Mucosa of stomach (tissue), 1 donor: ENCODE results near the gene B3GNT3.
A peak's percentile ranks its signal among the peaks of the same experiment; 100 is the strongest.

ENCODE experiments used
- H3K27me3 ChIP-seq: one replicate; pipeline ENCODE4 v1.7.0; 2013; ENCODE audit warnings: mild to moderate bottlenecking, low read length; ENCODE audit not compliant: control insufficient read depth, insufficient read depth
- H3K36me3 ChIP-seq: one replicate; pipeline ENCODE4 v1.7.0; 2013; ENCODE audit warnings: low read length; ENCODE audit not compliant: control insufficient read depth, insufficient read depth
- H3K4me1 ChIP-seq: one replicate; pipeline ENCODE4 v1.7.0; 2013; ENCODE audit warnings: mild to moderate bottlenecking, low read length; ENCODE audit not compliant: control insufficient read depth, insufficient read depth
- H3K4me3 ChIP-seq: one replicate; pipeline ENCODE4 v1.7.0; 2013; ENCODE audit warnings: low read length
- H3K9ac ChIP-seq: one replicate; pipeline ENCODE4 v1.7.0; 2013; ENCODE audit warnings: mild to moderate bottlenecking, low read length, moderate library complexity
- H3K9me3 ChIP-seq: one replicate; pipeline ENCODE4 v1.7.0; 2013; ENCODE audit warnings: mild to moderate bottlenecking, low read length, moderate library complexity; ENCODE audit not compliant: control insufficient read depth
- donor health status: Pancreatic carcinoma.

Gene B3GNT3

DNA sequence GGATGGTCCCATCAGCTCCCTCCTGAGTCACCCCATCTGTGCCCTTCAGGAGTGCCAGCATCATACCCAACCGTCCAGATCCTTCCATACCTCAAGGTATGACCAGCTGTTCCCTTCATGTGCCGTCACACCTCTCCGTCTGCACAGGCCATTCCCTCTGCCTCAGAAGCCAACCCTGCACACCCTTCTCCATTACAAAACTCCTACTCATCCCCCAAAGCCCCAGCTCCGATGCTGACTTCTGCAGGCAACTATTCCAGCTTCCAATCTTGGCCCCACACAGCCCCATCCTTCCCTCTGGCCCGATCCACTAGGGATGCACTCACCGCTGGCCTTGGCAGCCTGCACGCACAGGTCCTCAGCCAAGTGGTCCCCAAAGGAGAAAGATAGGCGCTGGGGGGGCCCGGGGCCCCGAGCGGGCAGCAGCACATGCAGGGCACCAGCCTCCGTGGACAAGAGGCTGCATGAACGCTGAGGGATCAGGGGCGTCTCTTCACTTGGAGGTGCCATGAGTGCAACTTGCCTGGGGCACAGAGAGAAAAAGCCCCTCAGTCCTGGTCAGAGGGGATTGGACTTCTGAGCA is 49.1 kb downstream of the B3GNT3 start:
- peaks cover 22% of the 10 kb centered on the region for H3K27me3 ChIP-seq
- H3K4me1 ChIP-seq: peaks cover 16% of the 10 kb centered on the region
- H3K36me3 ChIP-seq: no peaks in the 10 kb centered on the region
- H3K9me3 ChIP-seq: no peaks in the 10 kb centered on the region
- no peak overlapping the region for H3K4me3 ChIP-seq
- H3K9ac ChIP-seq: no peak overlapping the region

DNA sequence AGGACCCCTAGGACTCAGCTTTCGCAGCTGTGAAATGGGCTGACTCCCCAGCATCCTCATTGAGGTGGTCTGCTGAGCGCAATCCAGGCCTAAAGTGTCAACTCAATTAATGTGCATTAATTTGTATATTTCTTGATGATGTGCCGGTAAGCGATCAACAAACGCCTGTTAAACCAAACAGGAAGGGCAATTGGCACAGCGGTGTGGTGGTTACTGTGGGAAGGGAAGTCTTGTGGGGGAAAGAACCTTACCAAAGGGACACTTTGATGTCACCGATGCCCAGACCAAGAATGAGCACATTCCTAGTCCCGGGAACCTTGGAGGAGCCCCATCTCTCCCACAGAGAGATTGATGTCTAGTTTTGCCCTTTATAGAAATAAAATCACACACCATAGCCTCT is 51.2 kb downstream of the B3GNT3 start:
- peaks cover 19% of the 10 kb centered on the region for H3K27me3 ChIP-seq
- no peaks in the 10 kb centered on the region for H3K9me3 ChIP-seq
- peaks cover 14% of the 10 kb centered on the region for H3K4me1 ChIP-seq
- no peak overlapping the region for H3K9ac ChIP-seq
- no peak overlapping the region for H3K4me3 ChIP-seq
- H3K36me3 ChIP-seq: no peaks in the 10 kb centered on the region

DNA sequence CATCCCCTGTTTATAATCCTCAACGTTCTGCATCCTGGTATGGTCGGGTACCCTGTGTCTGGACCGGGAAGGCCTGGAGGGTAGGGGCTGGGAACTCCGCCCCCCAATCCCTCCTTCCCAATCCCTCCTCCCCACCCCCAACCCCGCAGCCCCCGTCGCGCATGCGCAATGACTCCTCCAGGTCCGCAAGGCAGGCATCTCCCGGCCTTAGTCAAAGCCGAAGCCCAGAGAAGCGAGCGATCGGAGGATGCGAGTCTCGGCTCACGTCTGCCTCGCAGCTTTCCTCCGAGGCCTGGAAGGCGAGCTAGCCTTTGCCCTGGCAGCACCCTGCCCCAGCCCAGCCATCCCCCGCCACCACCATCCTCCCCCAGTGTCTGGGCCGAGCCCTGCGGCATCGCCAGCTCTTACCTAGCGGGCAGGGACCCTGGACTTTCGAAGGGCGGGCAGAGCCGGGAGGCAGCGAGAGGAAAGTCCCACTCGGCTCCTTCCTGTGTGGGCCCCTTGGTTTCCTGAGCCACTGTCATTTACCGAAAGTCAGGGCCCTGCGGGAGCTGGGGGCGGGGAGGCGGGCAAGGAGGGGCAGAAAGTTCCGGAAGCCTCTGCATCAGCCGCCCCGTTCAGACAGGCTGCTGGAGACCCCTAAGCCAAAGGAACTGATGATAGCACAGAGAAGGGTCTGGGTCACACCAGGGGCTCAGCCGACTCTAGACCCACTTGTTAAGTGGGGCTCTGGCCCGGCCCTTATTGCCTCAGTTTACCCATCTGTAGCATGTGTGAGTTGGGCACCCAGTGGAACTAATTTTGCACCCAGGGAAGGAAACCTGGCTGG is 52.8 kb downstream of the B3GNT3 start, which contains the start of gene JAK3:
Gene JAK3 (minus strand): TSS at position 445 of the 829 bp plus-strand sequence. CDS start 3,565 bp downstream, outside the sequence.
- no peaks in the 10 kb centered on the region for H3K36me3 ChIP-seq
- H3K27me3 ChIP-seq: peaks cover 12% of the 10 kb centered on the region
- peak within 1 kb of the TSS; percentile 25 for H3K9ac ChIP-seq
- H3K4me1 ChIP-seq: peaks cover under 1% of the 10 kb centered on the region
- H3K9me3 ChIP-seq: no peaks in the 10 kb centered on the region
- H3K4me3 ChIP-seq: no peak within 1 kb of the TSS

DNA sequence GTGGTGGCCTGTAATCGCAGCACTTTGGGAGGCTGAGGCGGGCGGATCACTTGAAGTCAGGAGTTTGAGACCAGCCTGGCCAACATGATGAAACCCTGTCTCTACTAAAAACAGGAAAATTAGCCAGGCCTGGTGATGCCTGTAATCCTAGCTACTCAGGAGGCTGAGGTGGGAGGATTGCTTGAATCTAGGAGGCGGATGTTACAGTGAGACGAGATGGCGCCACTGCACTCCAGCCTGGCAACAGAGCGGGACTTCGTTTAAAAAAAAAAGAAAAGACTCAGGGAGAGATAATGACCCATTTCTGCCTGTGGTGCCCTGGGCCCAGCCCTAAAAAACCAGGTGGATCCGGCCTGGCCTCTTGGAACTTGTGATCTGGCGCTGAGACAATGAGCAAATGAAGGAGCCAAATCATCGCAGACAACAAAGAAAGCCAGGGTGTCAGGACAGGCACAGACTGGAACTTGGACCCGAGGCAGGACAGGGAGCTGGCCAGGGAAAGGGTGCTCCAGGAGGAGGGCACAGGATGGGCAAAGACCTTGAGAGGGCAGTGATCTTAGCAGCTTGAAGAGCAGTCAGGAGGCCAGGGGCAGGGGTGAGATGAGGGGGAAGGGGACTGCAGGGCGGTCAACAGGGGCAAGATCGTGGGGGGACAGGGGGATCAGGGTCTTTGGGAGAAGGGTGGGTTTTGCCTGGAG is 53.8 kb downstream of the B3GNT3 start:
- Histone ChIP-seq H3K4me3 (no peak overlapping the region), H3K9ac (no peak overlapping the region), H3K27me3 (peaks cover 5% of the 10 kb centered on the region), H3K4me1 (no peaks in the 10 kb centered on the region), H3K36me3 (no peaks in the 10 kb centered on the region), H3K9me3 (no peaks in the 10 kb centered on the region)

DNA sequence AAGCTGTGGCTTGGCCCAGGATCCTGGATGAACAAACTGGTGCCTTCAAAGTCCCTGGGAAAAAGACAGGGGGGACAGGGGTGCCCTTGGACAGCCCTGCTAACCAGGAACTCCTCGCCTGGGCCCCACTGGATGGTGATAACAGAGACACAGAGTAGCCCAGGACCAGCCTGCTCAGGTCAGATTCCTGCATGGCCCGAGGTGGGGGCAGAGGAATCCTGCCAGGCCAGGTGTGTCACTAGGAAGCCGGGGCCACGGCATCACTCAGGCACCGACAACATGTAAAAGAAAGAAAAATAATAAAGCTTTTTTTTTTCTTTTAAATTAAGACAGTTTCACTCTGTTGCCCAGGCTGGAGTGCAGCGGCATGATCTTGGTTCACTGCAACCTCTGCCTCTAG is 59.1 kb downstream of the B3GNT3 start:
- Histone ChIP-seq H3K36me3 (no peaks in the 10 kb centered on the region), H3K27me3 (no peaks in the 10 kb centered on the region), H3K9me3 (no peaks in the 10 kb centered on the region), H3K4me3 (no peak overlapping the region), H3K4me1 (no peaks in the 10 kb centered on the region), H3K9ac (no peak overlapping the region)

- Histone ChIP-seq H3K36me3 (no peaks in the 10 kb centered on the region), H3K9ac (no peak overlapping the region), H3K4me1 (no peaks in the 10 kb centered on the region), H3K9me3 (no peaks in the 10 kb centered on the region), H3K27me3 (no peaks in the 10 kb centered on the region), H3K4me3 (no peak overlapping the region)
These were observed 60.6 kb downstream of the B3GNT3 start for GRCh38 chr19:17855280-17856152.

- Histone ChIP-seq H3K4me1 (peaks cover 42% of the 10 kb centered on the region), H3K9ac (peak within 1 kb of the TSS; percentile 90), H3K36me3 (peaks cover 23% of the 10 kb centered on the region)
These were observed 64.8 kb downstream of the B3GNT3 start, which contains the start of gene RPL18A for GRCh38 chr19:17859533-17860330. Gene RPL18A (plus strand): TSS chr19:17859910. CDS start chr19:17859957, 47 bp downstream.

DNA sequence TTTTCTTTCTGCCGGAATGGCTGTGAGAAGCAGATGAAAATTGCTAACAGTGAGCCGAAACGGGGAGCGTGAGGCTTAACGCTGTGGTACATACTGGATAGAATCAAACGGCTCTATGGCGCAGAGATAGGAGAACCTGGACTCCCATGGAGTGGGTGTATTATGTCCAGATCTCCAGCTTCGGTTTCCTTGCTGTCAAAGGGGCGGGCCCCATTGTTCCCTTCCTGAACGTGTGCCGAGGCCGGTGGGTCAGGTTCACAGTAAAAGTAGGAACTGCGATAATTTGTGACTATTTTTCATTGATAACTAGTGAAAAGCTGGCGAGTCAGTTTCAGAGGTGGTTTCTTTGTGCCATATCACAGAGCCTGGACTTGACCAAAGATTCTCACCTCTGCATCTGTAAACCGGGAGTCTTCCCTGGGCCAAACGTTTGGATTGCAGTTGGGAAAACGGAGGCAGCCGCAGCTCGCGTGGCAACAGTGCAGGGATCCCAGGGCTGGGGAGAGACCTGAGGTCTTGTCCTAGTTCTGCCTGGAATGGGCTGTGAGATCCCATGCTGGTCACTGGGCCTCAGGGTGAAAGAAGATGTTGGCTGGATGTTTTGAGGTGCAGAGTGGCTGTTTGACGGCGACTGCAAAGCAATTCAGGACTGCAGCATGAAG is 65.5 kb downstream of the B3GNT3 start:
- H3K27me3 ChIP-seq: no peaks in the 10 kb centered on the region
- peak overlapping the region; percentile 98 for H3K4me3 ChIP-seq
- H3K36me3 ChIP-seq: peaks cover 23% of the 10 kb centered on the region
- peak overlapping the region; percentile 90 for H3K9ac ChIP-seq
- H3K4me1 ChIP-seq: peaks cover 49% of the 10 kb centered on the region
- no peaks in the 10 kb centered on the region for H3K9me3 ChIP-seq

More at GRCh38 chr19:17859533-17860330, 64.8 kb downstream of the B3GNT3 start, which contains the start of gene RPL18A:
- no peaks in the 10 kb centered on the region for H3K9me3 ChIP-seq
- H3K27me3 ChIP-seq: no peaks in the 10 kb centered on the region
- peak within 1 kb of the TSS; percentile 98 for H3K4me3 ChIP-seq

DNA sequence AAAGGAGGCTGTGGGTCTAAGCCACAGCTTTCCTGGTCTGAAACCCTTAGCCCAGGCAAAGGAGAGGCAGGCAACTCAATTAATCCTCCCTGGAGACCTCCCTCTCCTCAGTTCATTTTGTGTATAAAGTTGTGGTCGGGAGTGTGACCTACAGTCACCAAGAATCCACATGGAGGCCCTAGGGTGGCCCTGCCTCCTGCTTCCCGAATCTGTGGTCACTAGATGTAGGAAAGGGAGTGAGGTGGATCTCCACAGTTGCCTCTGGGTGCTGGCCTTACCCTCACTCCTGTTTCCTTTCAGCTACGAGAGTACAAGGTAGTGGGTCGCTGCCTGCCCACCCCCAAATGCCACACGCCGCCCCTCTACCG is 66.0 kb downstream of the B3GNT3 start:
- peaks cover 23% of the 10 kb centered on the region for H3K36me3 ChIP-seq
- H3K4me1 ChIP-seq: peaks cover 55% of the 10 kb centered on the region
- peak overlapping the region; percentile 90 for H3K9ac ChIP-seq
- H3K9me3 ChIP-seq: no peaks in the 10 kb centered on the region
- H3K4me3 ChIP-seq: peak overlapping the region; percentile 98
- no peaks in the 10 kb centered on the region for H3K27me3 ChIP-seq

DNA sequence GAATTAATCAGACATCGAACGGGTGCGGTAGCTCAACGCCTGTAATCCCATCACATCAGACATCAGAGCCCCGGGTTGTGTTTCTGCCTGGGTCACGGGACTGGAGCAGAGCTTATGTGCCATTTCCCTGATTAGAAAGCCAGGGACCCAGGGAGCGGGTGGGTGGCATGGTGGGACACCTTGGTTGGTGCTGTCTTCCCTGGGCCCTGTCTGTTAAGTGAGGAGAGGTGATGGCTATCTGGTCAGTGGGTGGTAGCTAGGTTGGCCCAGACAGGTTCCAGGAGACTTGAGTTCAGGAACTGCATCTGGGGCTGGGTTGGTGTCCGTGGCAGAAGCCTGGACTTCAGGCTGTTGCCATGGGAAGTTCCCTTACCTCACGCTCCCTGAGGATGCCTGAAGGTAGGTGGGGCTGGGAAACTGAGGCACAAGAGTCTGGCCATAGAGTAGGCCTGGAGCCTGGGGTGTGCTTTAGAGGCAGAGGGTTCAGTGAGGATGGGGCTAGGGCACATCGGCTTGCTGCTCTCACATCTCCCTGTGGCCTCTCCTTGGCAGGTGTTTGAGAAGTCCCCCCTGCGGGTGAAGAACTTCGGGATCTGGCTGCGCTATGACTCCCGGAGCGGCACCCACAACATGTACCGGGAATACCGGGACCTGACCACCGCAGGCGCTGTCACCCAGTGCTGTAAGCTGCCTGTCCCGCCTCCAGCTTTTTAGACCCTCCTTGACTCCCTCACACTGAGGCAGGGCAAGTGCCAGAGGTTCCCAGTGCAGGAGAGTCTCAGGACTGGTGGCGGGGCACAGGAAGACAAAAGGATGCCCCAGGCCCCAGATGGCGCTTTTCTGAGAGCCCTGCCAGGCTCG is 66.8 kb downstream of the B3GNT3 start:
- H3K36me3 ChIP-seq: peaks cover 23% of the 10 kb centered on the region
- H3K4me3 ChIP-seq: no peak overlapping the region
- H3K9me3 ChIP-seq: no peaks in the 10 kb centered on the region
- H3K27me3 ChIP-seq: no peaks in the 10 kb centered on the region
- peaks cover 62% of the 10 kb centered on the region for H3K4me1 ChIP-seq
- peak overlapping the region; percentile 90 for H3K9ac ChIP-seq
